Esophagus squamous epithelium (tissue), 5 donors: ENCODE data around the gene IFITM2. TPM values are rescaled to one million over a fixed set of nuclear protein-coding genes. Genes with fewer than 3 reads are reported as not detected.
"Not testable (repeated sequence)": the region's sequence is repeated elsewhere in the genome, so short reads cannot be mapped to it uniquely, and the experiment has no call there.

Experiments used
- DNase-seq: peaks from one replicate; lab custom pipeline; 2025; lab: John Stamatoyannopoulos, UW
- H3K27ac ChIP-seq, 4 donors: fragments of 200-600 bp; sonication (generic); one replicate each; pipeline ENCODE4 v1.5.1; 2016 to 2019; ENCODE audit warnings: mild to moderate bottlenecking in 1 of 4
- H3K27me3 ChIP-seq, 4 donors: fragments of 200-600 bp; sonication (generic); 1 replicate in 3 of 4; 2 replicates in 1 of 4; pipeline versions ENCODE4 v1.5.1 to v1.6.0; 2017 to 2021; ENCODE audit warnings: antibody characterized with exemption in 1 of 4
- H3K36me3 ChIP-seq, 3 donors: fragments of 200-600 bp; sonication (generic); one replicate each; pipeline ENCODE4 v1.5.1; 2016 to 2019
- H3K4me1 ChIP-seq, 3 donors: fragments of 200-600 bp; sonication (generic); one replicate each; pipeline ENCODE4 v1.5.1; 2017 to 2019
- H3K4me3 ChIP-seq, 4 donors: fragments of 200-600 bp; sonication (generic); 1 replicate in 3 of 4; 2 replicates in 1 of 4; pipeline ENCODE4 v1.5.1; 2016 to 2019; ENCODE audit warnings: mild to moderate bottlenecking in 2 of 4, moderate library complexity in 1 of 4
- H3K9me3 ChIP-seq, 3 donors: fragments of 200-600 bp; sonication (generic); one replicate each; pipeline ENCODE4 v1.5.1; 2016 to 2019
- CTCF ChIP-seq, 6 experiments: fragments of 450-650 bp in 4 of 6; fragments of 200-600 bp in 2 of 6; sonication (generic) in 2 of 6; IDR thresholded peaks; one replicate each; pipeline ENCODE4 v1.5.1; 2016 to 2019; ENCODE audit warnings: antibody characterized with exemption in 6 of 6, mild to moderate bottlenecking in 4 of 6, moderate library complexity in 4 of 6
- POLR2A ChIP-seq, 4 donors: fragments of 450-650 bp; IDR thresholded peaks; one replicate each; pipeline ENCODE4 v1.6.1; 2017; ENCODE audit warnings: antibody characterized with exemption in 4 of 4, mild to moderate bottlenecking in 4 of 4, moderate library complexity in 3 of 4
- WGBS, 2 donors: methylation state at CpG; one replicate each; pipeline ENCODE4 v1.1.5; 2018; 5-methylcytosine and 5-hydroxymethylcytosine counted together
- intact Hi-C: fragments of 100-400 bp; cut with DNase I; formaldehyde crosslinking; loops from one replicate; pipeline ENCODE4 v1.15.0; 2022
- total RNA-seq, 4 donors: library from RNA; depleted of rRNA; stranded (reverse); fragments of >200 nt; gene quantifications; one replicate each; pipeline ENCODE4 v1.1.0, GENCODE V29; 2016
- donor health status: DM: yes; HTN: yes; CAD: no.

IFITM2 gene
- total RNA-seq, 4 donors from 2014 or later = 14.4 to 67.5 (median 50.3) TPM

GRCh38 chr11:267491-267994 is 40.1 kb upstream of the IFITM2 start:
- Histone ChIP-seq H3K4me1 (peaks cover 0 to 13% (median 0%) of the 10 kb centered on the region in 3 donors), H3K27ac (peak overlapping the region; percentile 68 to 89 (median 76)), H3K4me3 (peak overlapping the region; percentile 16 to 60 (median 40)), H3K36me3 (no peaks in the 10 kb centered on the region), H3K27me3 (peaks cover 0 to 27% (median 0%) of the 10 kb centered on the region in 4 donors), H3K9me3 (no peaks in the 10 kb centered on the region)
- intact Hi-C loops = no loop called here
- no peak for DNase-seq
- WGBS, 2 donors = 26 to 32% methylated on average over 15 to 16 of the region's 18 CpGs
- TF ChIP-seq POLR2A (IDR thresholded peaks at IDR 0.05) (peak in 1 of 4 donors; percentile 72), CTCF (IDR thresholded peaks at IDR 0.05) (no peak)

GRCh38 chr11:268716-269145 is 38.9 kb upstream of the IFITM2 start:
- H3K4me3 ChIP-seq = peak overlapping the region in 3 of 4 donors; percentile 10 to 60 (median 43)
- H3K27me3 ChIP-seq = peaks cover 0 to 34% (median 0%) of the 10 kb centered on the region in 4 donors
- TF ChIP-seq POLR2A (IDR thresholded peaks at IDR 0.05) = peak in 1 of 4 donors; percentile 36
- peak in 2 of 6 experiments; percentile 3 to 8 for TF ChIP-seq CTCF (IDR thresholded peaks at IDR 0.05)
- DNase-seq, H3K36me3 ChIP-seq, H3K9me3 ChIP-seq, intact Hi-C loops: not testable (repeated sequence)
- 37 to 51% methylated on average over 15 to 16 of the region's 16 CpGs for WGBS, 2 donors
- peaks cover 0 to 13% (median 0%) of the 10 kb centered on the region in 3 donors for H3K4me1 ChIP-seq
- H3K27ac ChIP-seq = peak overlapping the region; percentile 68 to 89 (median 76)

GRCh38 chr11:269146-269890 is 38.3 kb upstream of the IFITM2 start:
- no peak for DNase-seq
- TF ChIP-seq CTCF (IDR thresholded peaks at IDR 0.05) (peak in 2 of 6 experiments; percentile 7 to 39), POLR2A (IDR thresholded peaks at IDR 0.05) (peak in 2 of 4 donors; percentile 13 to 32)
- Histone ChIP-seq H3K4me1 (peaks cover 0 to 13% (median 0%) of the 10 kb centered on the region in 3 donors), H3K27ac (peak overlapping the region in 3 of 4 donors; percentile 68 to 89 (median 82)), H3K36me3 (no peaks in the 10 kb centered on the region), H3K9me3 (no peaks in the 10 kb centered on the region), H3K27me3 (peaks cover 0 to 34% (median 0%) of the 10 kb centered on the region in 4 donors), H3K4me3 (peak overlapping the region in 3 of 4 donors; percentile 10 to 60 (median 43))
- 46 to 48% methylated on average over 21 of the region's 21 CpGs for WGBS, 2 donors
- intact Hi-C loops = no loop called here

- intact Hi-C loops = no loop called here
- H3K9me3 ChIP-seq = no peaks in the 10 kb centered on the region
- TF ChIP-seq CTCF (IDR thresholded peaks at IDR 0.05) (no peak), POLR2A (IDR thresholded peaks at IDR 0.05) (no peak)
- H3K36me3 ChIP-seq = no peaks in the 10 kb centered on the region
- peak overlapping the region in 3 of 4 donors; percentile 17 to 89 (median 68) for H3K27ac ChIP-seq
- peaks cover 0 to 34% (median 0%) of the 10 kb centered on the region in 4 donors for H3K27me3 ChIP-seq
- DNase-seq = no peak
- H3K4me1 ChIP-seq = peaks cover 0 to 13% (median 0%) of the 10 kb centered on the region in 3 donors
- WGBS, 2 donors = 87 to 91% methylated on average over 9 to 11 of the region's 18 CpGs
- no peak overlapping the region for H3K4me3 ChIP-seq
Observed at GRCh38 chr11:270451-271318, 36.9 kb upstream of the IFITM2 start.
